Activated CD8-positive, alpha-beta memory T cell treated with anti-CD3 and anti-CD28 coated beads, Interleukin-2, amount 50 U/mL, for 1 hour (primary cell): ENCODE measurements around the gene RAD51B.
"Not testable (repeated sequence)": the region's sequence is repeated elsewhere in the genome, so short reads cannot be mapped to it uniquely, and the experiment has no call there.

Experiments
- DNase-seq: peaks from one replicate; pipeline ENCODE4 v3.0.0-alpha.2; 2020; ENCODE audit errors: extremely low read depth

The RAD51B gene

GRCh38 chr14:68685419-68686204 is 866.0 kb downstream of the RAD51B start:
- peak; percentile 89 for DNase-seq

- no peak for DNase-seq
Measured at GRCh38 chr14:68686205-68686465, 866.6 kb downstream of the RAD51B start.

GRCh38 chr14:68686724-68687123 is 867.1 kb downstream of the RAD51B start:
- no peak for DNase-seq

GRCh38 chr14:68687746-68688145 is 868.2 kb downstream of the RAD51B start:
- DNase-seq, result no peak

- no peak for DNase-seq
Measured at GRCh38 chr14:68688872-68689371, 869.3 kb downstream of the RAD51B start.

GRCh38 chr14:68689511-68689910 is 869.9 kb downstream of the RAD51B start:
- DNase-seq, result no peak

- no peak for DNase-seq
Measured at GRCh38 chr14:68690089-68690958, 870.7 kb downstream of the RAD51B start.

- no peak for DNase-seq
Measured at GRCh38 chr14:68691031-68691791, 871.6 kb downstream of the RAD51B start.

GRCh38 chr14:68691792-68692118 is 872.2 kb downstream of the RAD51B start:
- DNase-seq, result no peak

- no peak for DNase-seq
Measured at GRCh38 chr14:68692216-68692615, 872.6 kb downstream of the RAD51B start.

- no peak for DNase-seq
Measured at GRCh38 chr14:68692916-68693771, 873.6 kb downstream of the RAD51B start.

- DNase-seq, result no peak
Measured at GRCh38 chr14:68693926-68694325, 874.3 kb downstream of the RAD51B start.

GRCh38 chr14:68694516-68695235 is 875.1 kb downstream of the RAD51B start:
- no peak for DNase-seq

- no peak for DNase-seq
Measured at GRCh38 chr14:68695326-68695768, 875.8 kb downstream of the RAD51B start.

GRCh38 chr14:68695856-68696255 is 876.3 kb downstream of the RAD51B start:
- DNase-seq, result no peak

- DNase-seq, result no peak
Measured at GRCh38 chr14:68696266-68696665, 876.7 kb downstream of the RAD51B start.

GRCh38 chr14:68696721-68697495 is 877.3 kb downstream of the RAD51B start:
- DNase-seq, result no peak

GRCh38 chr14:68698773-68699172 is 879.2 kb downstream of the RAD51B start:
- not testable (repeated sequence) for DNase-seq

- DNase-seq, result no peak
Measured at GRCh38 chr14:68701001-68701741, 881.6 kb downstream of the RAD51B start.
